Stimulated activated naive B cell treated with anti-CD40 and anti-IgM and Interleukin-4, amounts not matched to agents 10 μg/mL and 1 μg/mL and 100 μg/mL, for 72 hours (primary cell): Measurements from ENCODE around the gene HSPA12B.

Source experiments
- ATAC-seq, 2 donors: fragments of 150-1000 bp; cut with Tn5 transposase; replicated peaks; 2 replicates each; pipeline ENCODE4 v1.10.0; 2021; ENCODE audit warnings: moderate library complexity in 1 of 2
- DNase-seq: peaks from one replicate; pipeline ENCODE4 v3.0.0; 2021
- H3K27ac Mint-ChIP-seq: one replicate; pipeline ENCODE4 v1.8.0; 2022; ENCODE audit warnings: mild to moderate bottlenecking, mixed read lengths
- H3K27me3 Mint-ChIP-seq, 2 donors: one replicate each; pipeline ENCODE4 v1.8.0; 2022; ENCODE audit warnings: mixed read lengths in 2 of 2
- H3K36me3 Mint-ChIP-seq, 2 donors: one replicate each; pipeline ENCODE4 v1.8.0; 2022; ENCODE audit warnings: mixed read lengths in 2 of 2, mild to moderate bottlenecking in 1 of 2
- H3K4me1 Mint-ChIP-seq, 2 donors: one replicate each; pipeline ENCODE4 v1.8.0; 2022; ENCODE audit warnings: mixed read lengths in 2 of 2, mild to moderate bottlenecking in 1 of 2
- H3K4me3 Mint-ChIP-seq, 2 donors: one replicate each; pipeline ENCODE4 v1.8.0; 2022; ENCODE audit warnings: mild to moderate bottlenecking in 2 of 2, mixed read lengths in 2 of 2, moderate library complexity in 1 of 2
- H3K9me3 Mint-ChIP-seq, 2 donors: one replicate each; pipeline ENCODE4 v1.8.0; 2022; ENCODE audit warnings: mixed read lengths in 2 of 2, mild to moderate bottlenecking in 1 of 2

Gene HSPA12B

GRCh38 chr20:3743251-3743650 is 10.8 kb downstream of the HSPA12B start:
- H3K27me3 Mint-ChIP-seq = peaks cover 37 to 38% of the 10 kb centered on the region in 2 donors
- ATAC-seq = no peak
- H3K9me3 Mint-ChIP-seq = peaks cover 0 to 1% of the 10 kb centered on the region in 2 donors
- H3K36me3 Mint-ChIP-seq = no peaks in the 10 kb centered on the region
- H3K4me1 Mint-ChIP-seq = peaks cover 10 to 16% of the 10 kb centered on the region in 2 donors
- DNase-seq = no peak
- H3K27ac Mint-ChIP-seq = no peak overlapping the region
- no peak overlapping the region for H3K4me3 Mint-ChIP-seq

GRCh38 chr20:3744037-3744436 is 11.6 kb downstream of the HSPA12B start:
- H3K4me1 Mint-ChIP-seq = peaks cover 10 to 16% of the 10 kb centered on the region in 2 donors
- H3K27me3 Mint-ChIP-seq = peaks cover 41 to 46% of the 10 kb centered on the region in 2 donors
- no peak overlapping the region for H3K4me3 Mint-ChIP-seq
- DNase-seq (no peak), ATAC-seq (no peak)
- H3K36me3 Mint-ChIP-seq = no peaks in the 10 kb centered on the region
- peaks cover 0 to 1% of the 10 kb centered on the region in 2 donors for H3K9me3 Mint-ChIP-seq
- no peak overlapping the region for H3K27ac Mint-ChIP-seq

- Mint-ChIP-seq H3K27ac (peak overlapping the region; percentile 26), H3K4me1 (peaks cover 10 to 16% of the 10 kb centered on the region in 2 donors), H3K36me3 (no peaks in the 10 kb centered on the region), H3K4me3 (peak overlapping the region; percentile 74 to 75), H3K27me3 (peaks cover 41 to 47% of the 10 kb centered on the region in 2 donors), H3K9me3 (peaks cover 0 to 1% of the 10 kb centered on the region in 2 donors)
- ATAC-seq (peak; percentile 73 to 82), DNase-seq (peak; percentile 68)
Measured at GRCh38 chr20:3744806-3745685, 12.6 kb downstream of the HSPA12B start.

DNA sequence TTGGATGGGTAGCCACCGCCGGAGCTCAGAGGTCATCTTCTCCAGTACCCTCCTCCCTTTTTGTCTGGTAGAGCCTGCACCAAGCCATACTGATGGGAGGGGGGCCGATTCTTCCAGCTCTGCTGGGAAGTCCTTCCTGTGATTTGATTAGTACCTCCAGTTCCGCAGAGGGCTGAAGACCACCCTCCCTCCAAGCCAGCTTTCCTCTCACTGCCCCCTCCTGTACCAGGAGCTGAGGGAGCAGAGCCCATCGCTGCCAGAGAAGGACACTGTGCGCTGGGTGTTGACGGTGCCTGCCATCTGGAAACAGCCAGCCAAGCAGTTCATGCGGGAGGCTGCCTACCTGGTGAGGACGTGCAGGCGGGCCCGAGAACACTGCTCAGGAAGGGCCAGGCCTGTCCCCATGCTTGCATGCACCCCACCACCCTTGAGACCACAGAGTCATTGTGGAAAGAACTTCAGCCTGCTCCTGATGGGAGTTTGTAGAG is 13.2 kb downstream of the HSPA12B start:
- ATAC-seq (no peak), DNase-seq (no peak)
- H3K27ac Mint-ChIP-seq = no peak overlapping the region
- H3K9me3 Mint-ChIP-seq = peaks cover 0 to 1% of the 10 kb centered on the region in 2 donors
- peak overlapping the region; percentile 22 to 44 for H3K4me3 Mint-ChIP-seq
- no peaks in the 10 kb centered on the region for H3K36me3 Mint-ChIP-seq
- H3K27me3 Mint-ChIP-seq = peaks cover 36 to 47% of the 10 kb centered on the region in 2 donors
- H3K4me1 Mint-ChIP-seq = peaks cover 10 to 16% of the 10 kb centered on the region in 2 donors

- ATAC-seq (no peak), DNase-seq (no peak)
- peaks cover 36 to 47% of the 10 kb centered on the region in 2 donors for H3K27me3 Mint-ChIP-seq
- no peak overlapping the region for H3K27ac Mint-ChIP-seq
- H3K9me3 Mint-ChIP-seq = peaks cover 0 to 1% of the 10 kb centered on the region in 2 donors
- peaks cover 13 to 23% of the 10 kb centered on the region in 2 donors for H3K4me1 Mint-ChIP-seq
- no peak overlapping the region for H3K4me3 Mint-ChIP-seq
- peaks cover 2 to 3% of the 10 kb centered on the region in 2 donors for H3K36me3 Mint-ChIP-seq
Measured at GRCh38 chr20:3747471-3747870, 15.0 kb downstream of the HSPA12B start.

DNA sequence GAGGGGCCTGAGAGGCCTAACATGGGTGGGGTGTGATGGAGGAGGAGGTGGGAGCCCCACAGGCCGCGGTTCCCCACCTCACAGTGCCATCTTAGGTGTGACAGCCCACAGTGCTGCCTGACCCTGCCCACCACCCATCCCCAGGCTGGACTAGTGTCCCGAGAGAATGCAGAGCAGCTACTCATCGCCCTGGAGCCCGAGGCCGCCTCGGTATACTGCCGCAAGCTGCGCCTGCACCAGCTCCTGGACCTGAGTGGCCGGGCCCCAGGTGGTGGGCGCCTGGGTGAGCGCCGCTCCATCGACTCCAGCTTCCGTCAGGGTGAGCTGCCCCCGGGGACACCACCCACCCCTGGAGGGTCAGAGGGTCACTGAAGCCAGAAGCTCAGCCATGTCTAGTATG is 15.6 kb downstream of the HSPA12B start:
- no peak overlapping the region for H3K4me3 Mint-ChIP-seq
- H3K4me1 Mint-ChIP-seq = peaks cover 14 to 29% of the 10 kb centered on the region in 2 donors

DNA sequence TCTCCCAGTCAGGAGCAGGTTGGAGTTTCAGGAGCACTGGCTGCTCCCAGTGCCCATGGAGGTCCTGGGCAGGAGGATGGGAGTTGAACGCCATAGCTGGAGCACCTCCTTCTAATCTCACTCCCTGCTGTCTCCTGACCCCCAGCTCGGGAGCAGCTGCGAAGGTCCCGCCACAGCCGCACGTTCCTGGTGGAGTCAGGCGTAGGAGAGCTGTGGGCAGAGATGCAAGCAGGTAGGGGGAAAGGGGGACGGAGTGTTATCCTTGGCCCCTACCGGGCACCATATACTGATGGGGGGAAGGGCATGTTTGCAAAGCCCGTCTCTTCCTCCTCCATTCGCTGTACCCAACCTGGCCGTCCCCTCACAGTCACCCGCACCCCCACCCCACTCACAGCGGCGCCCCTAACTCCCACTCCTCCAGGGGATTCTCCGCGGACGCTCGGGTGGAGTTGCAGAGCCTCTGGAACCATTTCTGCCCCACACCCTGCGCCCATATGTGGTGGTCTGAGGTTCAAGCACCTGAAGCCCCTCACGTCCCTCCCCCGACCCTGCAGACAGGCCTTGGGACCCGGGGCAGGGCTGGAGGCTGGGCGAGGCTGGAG is 16.7 kb downstream of the HSPA12B start:
- H3K27me3 Mint-ChIP-seq = peaks cover 36 to 46% of the 10 kb centered on the region in 2 donors
- H3K36me3 Mint-ChIP-seq = peaks cover 4% of the 10 kb centered on the region in 2 donors
- no peak overlapping the region for H3K4me3 Mint-ChIP-seq
- no peak for ATAC-seq
- H3K9me3 Mint-ChIP-seq = peaks cover 0 to 1% of the 10 kb centered on the region in 2 donors
- DNase-seq = no peak
- no peak overlapping the region for H3K27ac Mint-ChIP-seq
- H3K4me1 Mint-ChIP-seq = peaks cover 14 to 32% of the 10 kb centered on the region in 2 donors

More for the DNA sequence above, 15.6 kb downstream of the HSPA12B start:
- Mint-ChIP-seq H3K27ac (no peak overlapping the region), H3K27me3 (peaks cover 36 to 47% of the 10 kb centered on the region in 2 donors), H3K36me3 (peaks cover 4% of the 10 kb centered on the region in 2 donors), H3K9me3 (peaks cover 0 to 1% of the 10 kb centered on the region in 2 donors)
- DNase-seq = no peak
- ATAC-seq = no peak

GRCh38 chr20:3749689-3750531 is 17.4 kb downstream of the HSPA12B start:
- DNase-seq (no peak), ATAC-seq (peak; percentile 24 to 47)
- no peak overlapping the region for H3K4me3 Mint-ChIP-seq
- peaks cover 8 to 9% of the 10 kb centered on the region in 2 donors for H3K36me3 Mint-ChIP-seq
- H3K27me3 Mint-ChIP-seq = peaks cover 29 to 38% of the 10 kb centered on the region in 2 donors
- H3K9me3 Mint-ChIP-seq = peaks cover 0 to under 1% of the 10 kb centered on the region in 2 donors
- peaks cover 9 to 25% of the 10 kb centered on the region in 2 donors for H3K4me1 Mint-ChIP-seq
- no peak overlapping the region for H3K27ac Mint-ChIP-seq

DNA sequence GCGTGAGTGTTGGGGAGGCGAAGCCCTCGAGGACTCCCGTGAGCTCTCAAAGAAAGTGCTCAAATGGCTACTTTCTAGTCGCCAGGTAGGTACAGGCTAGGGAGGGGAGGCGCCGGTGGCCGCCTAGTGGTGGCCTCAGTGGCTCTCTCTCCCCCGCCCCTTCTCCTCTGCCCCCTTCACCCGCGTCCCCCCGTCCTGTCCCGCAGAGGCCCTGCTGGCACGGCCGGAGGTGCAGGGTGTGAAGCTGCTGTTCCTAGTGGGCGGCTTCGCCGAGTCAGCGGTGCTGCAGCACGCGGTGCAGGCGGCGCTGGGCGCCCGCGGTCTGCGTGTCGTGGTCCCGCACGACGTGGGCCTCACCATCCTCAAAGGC is 18.8 kb downstream of the HSPA12B start:
- DNase-seq (no peak), ATAC-seq (no peak)
- Mint-ChIP-seq H3K36me3 (peaks cover 9 to 14% of the 10 kb centered on the region in 2 donors), H3K27me3 (peaks cover 19 to 25% of the 10 kb centered on the region in 2 donors), H3K27ac (no peak overlapping the region), H3K4me1 (peaks cover 5 to 17% of the 10 kb centered on the region in 2 donors), H3K4me3 (no peak overlapping the region), H3K9me3 (no peaks in the 10 kb centered on the region)

DNA sequence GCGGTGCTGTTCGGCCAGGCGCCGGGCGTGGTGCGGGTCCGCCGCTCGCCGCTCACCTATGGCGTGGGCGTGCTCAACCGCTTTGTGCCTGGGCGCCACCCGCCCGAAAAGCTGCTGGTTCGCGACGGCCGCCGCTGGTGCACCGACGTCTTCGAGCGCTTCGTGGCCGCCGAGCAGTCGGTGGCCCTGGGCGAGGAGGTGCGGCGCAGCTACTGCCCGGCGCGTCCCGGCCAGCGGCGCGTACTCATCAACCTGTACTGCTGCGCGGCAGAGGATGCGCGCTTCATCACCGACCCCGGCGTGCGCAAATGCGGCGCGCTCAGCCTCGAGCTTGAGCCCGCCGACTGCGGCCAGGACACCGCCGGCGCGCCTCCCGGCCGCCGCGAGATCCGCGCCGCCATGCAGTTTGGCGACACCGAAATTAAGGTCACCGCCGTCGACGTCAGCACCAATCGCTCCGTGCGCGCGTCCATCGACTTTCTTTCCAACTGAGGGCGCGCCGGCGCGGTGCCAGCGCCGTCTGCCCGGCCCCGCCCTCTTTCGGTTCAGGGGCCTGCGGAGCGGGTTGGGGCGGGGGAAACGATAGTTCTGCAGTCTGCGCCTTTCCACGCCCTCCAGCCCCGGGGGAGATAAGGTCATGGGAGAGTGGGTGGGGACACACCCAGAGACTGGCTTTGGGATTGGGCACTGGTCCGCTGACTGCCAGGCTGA is 19.3 kb downstream of the HSPA12B start:
- Mint-ChIP-seq H3K9me3 (no peaks in the 10 kb centered on the region), H3K4me1 (peaks cover 5 to 17% of the 10 kb centered on the region in 2 donors), H3K4me3 (peak overlapping the region; percentile 61 to 82), H3K27ac (no peak overlapping the region), H3K36me3 (peaks cover 14 to 18% of the 10 kb centered on the region in 2 donors), H3K27me3 (peaks cover 14 to 19% of the 10 kb centered on the region in 2 donors)
- peak; percentile 70 for DNase-seq
- peak; percentile 83 to 84 for ATAC-seq

- H3K9me3 Mint-ChIP-seq = no peaks in the 10 kb centered on the region
- no peak overlapping the region for H3K27ac Mint-ChIP-seq
- peaks cover 15 to 21% of the 10 kb centered on the region in 2 donors for H3K36me3 Mint-ChIP-seq
- H3K4me3 Mint-ChIP-seq = peak overlapping the region; percentile 61 to 82
- peaks cover 11 to 18% of the 10 kb centered on the region in 2 donors for H3K27me3 Mint-ChIP-seq
- DNase-seq = no peak
- peaks cover 5 to 17% of the 10 kb centered on the region in 2 donors for H3K4me1 Mint-ChIP-seq
- ATAC-seq = no peak
Measured at GRCh38 chr20:3752386-3752759, 19.9 kb downstream of the HSPA12B start.

GRCh38 chr20:3753098-3753497 is 20.6 kb downstream of the HSPA12B start:
- H3K4me3 Mint-ChIP-seq = no peak overlapping the region
- ATAC-seq (peak; percentile 51 to 61), DNase-seq (no peak)
- no peaks in the 10 kb centered on the region for H3K9me3 Mint-ChIP-seq
- peaks cover 4 to 11% of the 10 kb centered on the region in 2 donors for H3K27me3 Mint-ChIP-seq
- peaks cover 5 to 17% of the 10 kb centered on the region in 2 donors for H3K4me1 Mint-ChIP-seq
- peaks cover 21 to 28% of the 10 kb centered on the region in 2 donors for H3K36me3 Mint-ChIP-seq
- no peak overlapping the region for H3K27ac Mint-ChIP-seq

GRCh38 chr20:3753501-3754275 is 21.2 kb downstream of the HSPA12B start:
- DNase-seq = no peak
- no peaks in the 10 kb centered on the region for H3K9me3 Mint-ChIP-seq
- H3K27ac Mint-ChIP-seq = no peak overlapping the region
- ATAC-seq = no peak
- H3K4me1 Mint-ChIP-seq = peaks cover 5 to 17% of the 10 kb centered on the region in 2 donors
- peaks cover 22 to 31% of the 10 kb centered on the region in 2 donors for H3K36me3 Mint-ChIP-seq
- H3K27me3 Mint-ChIP-seq = peaks cover 3 to 5% of the 10 kb centered on the region in 2 donors
- H3K4me3 Mint-ChIP-seq = no peak overlapping the region
